Calu3 (cell line): ENCODE results near the gene THUMPD3. TPM values are rescaled to one million over a fixed set of nuclear protein-coding genes. Genes with fewer than 3 reads are reported as not detected.
A peak's percentile ranks its signal among the peaks of the same experiment; 100 is the strongest.

Experiments
- BruUV-seq: library from RNA; stranded (reverse); fragments of 400-500 nt; replicated peaks from 2 replicates; lab custom pipeline; 2021; lab: Mats Ljungman, UMichigan
- CTCF ChIA-PET: fragments of 300-600 bp; sonication (Branson Sonifier 250); formaldehyde crosslinking; loops from one replicate; lab custom pipeline; 2022; ENCODE audit warnings: antibody characterized with exemption; lab: Charles Lee
- DNase-seq: peaks from one replicate; pipeline ENCODE4 v3.0.0; 2022
- H3K27ac Mint-ChIP-seq: one replicate; pipeline ENCODE4 v1.8.0; 2022; ENCODE audit warnings: mixed read lengths; ENCODE audit not compliant: unreplicated experiment
- H3K27me3 Mint-ChIP-seq: one replicate; pipeline ENCODE4 v1.8.0; 2022; ENCODE audit warnings: mixed read lengths; ENCODE audit not compliant: unreplicated experiment
- H3K36me3 Mint-ChIP-seq: one replicate; pipeline ENCODE4 v1.8.0; 2022; ENCODE audit warnings: mild to moderate bottlenecking, moderate library complexity, mixed read lengths; ENCODE audit not compliant: insufficient read depth, unreplicated experiment
- H3K4me1 Mint-ChIP-seq: one replicate; pipeline ENCODE4 v1.8.0; 2022; ENCODE audit warnings: mild to moderate bottlenecking, low read depth, mixed read lengths; ENCODE audit not compliant: unreplicated experiment
- H3K4me3 Mint-ChIP-seq: one replicate; pipeline ENCODE4 v1.8.0; 2022; ENCODE audit warnings: mild to moderate bottlenecking, low read depth, moderate library complexity, mixed read lengths; ENCODE audit not compliant: unreplicated experiment
- H3K9me3 Mint-ChIP-seq: one replicate; pipeline ENCODE4 v1.8.0; 2022; ENCODE audit warnings: low read depth, mixed read lengths; ENCODE audit not compliant: unreplicated experiment
- CTCF ChIP-seq: fragments of 200-600 bp; IDR thresholded peaks from one replicate; pipeline ENCODE4 v1.8.0; 2022; ENCODE audit warnings: antibody characterized with exemption; ENCODE audit not compliant: unreplicated experiment
- intact Hi-C: fragments of 100-400 bp; cut with micrococcal nuclease; formaldehyde crosslinking; loops from one replicate; pipeline ENCODE4 v1.10.0; 2022; ENCODE audit not compliant: unreplicated experiment
- total RNA-seq: library from RNA; stranded (reverse); gene quantifications from 2 replicates; pipeline ENCODE4 v1.2.3, GENCODE V29; 2022

The THUMPD3 gene
- total RNA-seq, 1 experiment from 2014 or later, result 57.7 TPM

- BruUV-seq, result no TSS peak
- H3K27ac Mint-ChIP-seq, result peak overlapping the region; percentile 52
- TF ChIP-seq CTCF, result no peak
- DNase-seq, result no peak
- intact Hi-C loops, result no loop called here
- no peaks in the 10 kb centered on the region for H3K27me3 Mint-ChIP-seq
- CTCF ChIA-PET, result interaction anchor here (1.0 kb wide), 1 partner anchor 39 kb away, joined by 3 read pairs; the partner anchor contains the start of gene THUMPD3
- peaks cover 50% of the 10 kb centered on the region for H3K36me3 Mint-ChIP-seq
- H3K4me1 Mint-ChIP-seq, result peaks cover 35% of the 10 kb centered on the region
- peak overlapping the region; percentile 66 for H3K4me3 Mint-ChIP-seq
- no peaks in the 10 kb centered on the region for H3K9me3 Mint-ChIP-seq
Observed at GRCh38 chr3:9401986-9402385, 39.1 kb downstream of the THUMPD3 start.

GRCh38 chr3:9402410-9403228 is 39.8 kb downstream of the THUMPD3 start:
- CTCF ChIA-PET, result interaction anchor here (1.0 to 1.3 kb wide), 2 partner anchors 20 to 40 kb away, joined by 3 read pairs; partner anchors contain the start of gene THUMPD3
- Mint-ChIP-seq H3K36me3 (peaks cover 43% of the 10 kb centered on the region), H3K9me3 (no peaks in the 10 kb centered on the region), H3K4me3 (peak overlapping the region; percentile 66), H3K4me1 (peaks cover 35% of the 10 kb centered on the region), H3K27me3 (no peaks in the 10 kb centered on the region), H3K27ac (peak overlapping the region; percentile 50)
- BruUV-seq, result no TSS peak
- peak; percentile 66 for DNase-seq
- no peak for TF ChIP-seq CTCF
- intact Hi-C loops, result no loop called here

GRCh38 chr3:9403463-9403862 is 40.6 kb downstream of the THUMPD3 start:
- intact Hi-C loops, result no loop called here
- CTCF ChIA-PET, result interaction anchor here (1.3 kb wide), 1 partner anchor 19 kb away, joined by 3 read pairs; no protein-coding TSS in a partner anchor
- TF ChIP-seq CTCF, result no peak
- no TSS peak for BruUV-seq
- peaks cover 35% of the 10 kb centered on the region for H3K4me1 Mint-ChIP-seq
- H3K36me3 Mint-ChIP-seq, result peaks cover 35% of the 10 kb centered on the region
- H3K27me3 Mint-ChIP-seq, result no peaks in the 10 kb centered on the region
- H3K27ac Mint-ChIP-seq, result no peak overlapping the region
- no peaks in the 10 kb centered on the region for H3K9me3 Mint-ChIP-seq
- H3K4me3 Mint-ChIP-seq, result no peak overlapping the region
- DNase-seq, result no peak

GRCh38 chr3:9404680-9405079 is 41.8 kb downstream of the THUMPD3 start:
- intact Hi-C loops, result no loop called here
- no peak for TF ChIP-seq CTCF
- H3K36me3 Mint-ChIP-seq, result peaks cover 28% of the 10 kb centered on the region
- peak; percentile 19 for DNase-seq
- CTCF ChIA-PET, result interaction anchor here (0.9 kb wide), 1 partner anchor 19 kb away, joined by 3 read pairs; no protein-coding TSS in a partner anchor
- no TSS peak for BruUV-seq
- peak overlapping the region; percentile 48 for H3K4me3 Mint-ChIP-seq
- peak overlapping the region; percentile 58 for H3K27ac Mint-ChIP-seq
- H3K27me3 Mint-ChIP-seq, result no peaks in the 10 kb centered on the region
- no peaks in the 10 kb centered on the region for H3K9me3 Mint-ChIP-seq
- H3K4me1 Mint-ChIP-seq, result peaks cover 35% of the 10 kb centered on the region
